OCI-M1 (cell line): Measurements from ENCODE around the gene PPP2R2C.

ENCODE experiments used
- DNase-seq: peaks from one replicate; lab custom pipeline; 2025; lab: John Stamatoyannopoulos, UW

The PPP2R2C gene

GRCh38 chr4:6378493-6379445 lies 93.6 kb downstream of the PPP2R2C start:
- no peak for DNase-seq

DNA sequence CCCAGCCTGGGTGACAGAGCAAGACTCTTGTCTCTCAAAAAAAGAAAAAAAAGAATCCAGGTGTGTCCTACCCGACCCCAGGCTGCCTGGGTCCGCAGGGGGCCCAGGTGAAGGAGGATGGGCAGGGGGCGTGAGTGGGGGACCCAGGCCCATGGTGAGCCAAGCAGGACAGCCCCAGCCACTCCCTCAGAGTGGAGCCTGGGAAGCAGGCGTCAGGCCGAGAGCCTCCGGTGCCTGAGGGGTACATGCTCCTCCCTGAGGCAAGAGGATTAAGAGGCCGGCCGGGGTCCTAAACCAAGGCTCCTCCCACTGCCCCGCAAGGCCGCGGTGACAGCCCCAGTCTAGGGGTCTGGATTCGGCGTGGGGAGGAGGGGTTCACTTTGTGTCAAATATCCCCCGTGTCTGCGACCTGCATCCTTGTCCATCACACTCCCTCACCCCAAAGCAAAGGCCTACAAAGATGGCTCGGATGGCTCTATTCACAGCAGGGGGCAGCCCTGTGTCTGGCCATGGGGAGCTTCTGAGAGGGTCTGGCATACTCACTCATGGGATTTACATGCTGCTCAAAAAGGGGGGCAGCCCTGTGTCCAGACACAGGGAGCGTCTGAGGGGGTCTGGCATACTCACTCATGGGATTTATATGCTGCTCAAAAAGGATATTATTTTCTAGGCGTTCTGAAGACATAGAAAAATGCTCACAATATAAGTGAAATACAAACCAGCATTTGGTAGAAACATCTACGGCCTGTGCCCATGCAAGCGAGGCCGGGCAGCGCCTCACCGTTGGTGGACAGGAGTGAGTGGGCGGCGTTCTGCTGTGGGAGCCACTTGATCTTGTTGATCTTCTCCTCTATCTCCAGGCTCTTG lies 94.6 kb downstream of the PPP2R2C start:
- DNase-seq = no peak

GRCh38 chr4:6375620-6376295 lies 96.7 kb downstream of the PPP2R2C start:
- no peak for DNase-seq

GRCh38 chr4:6374575-6374974 lies 97.8 kb downstream of the PPP2R2C start:
- no peak for DNase-seq

DNA sequence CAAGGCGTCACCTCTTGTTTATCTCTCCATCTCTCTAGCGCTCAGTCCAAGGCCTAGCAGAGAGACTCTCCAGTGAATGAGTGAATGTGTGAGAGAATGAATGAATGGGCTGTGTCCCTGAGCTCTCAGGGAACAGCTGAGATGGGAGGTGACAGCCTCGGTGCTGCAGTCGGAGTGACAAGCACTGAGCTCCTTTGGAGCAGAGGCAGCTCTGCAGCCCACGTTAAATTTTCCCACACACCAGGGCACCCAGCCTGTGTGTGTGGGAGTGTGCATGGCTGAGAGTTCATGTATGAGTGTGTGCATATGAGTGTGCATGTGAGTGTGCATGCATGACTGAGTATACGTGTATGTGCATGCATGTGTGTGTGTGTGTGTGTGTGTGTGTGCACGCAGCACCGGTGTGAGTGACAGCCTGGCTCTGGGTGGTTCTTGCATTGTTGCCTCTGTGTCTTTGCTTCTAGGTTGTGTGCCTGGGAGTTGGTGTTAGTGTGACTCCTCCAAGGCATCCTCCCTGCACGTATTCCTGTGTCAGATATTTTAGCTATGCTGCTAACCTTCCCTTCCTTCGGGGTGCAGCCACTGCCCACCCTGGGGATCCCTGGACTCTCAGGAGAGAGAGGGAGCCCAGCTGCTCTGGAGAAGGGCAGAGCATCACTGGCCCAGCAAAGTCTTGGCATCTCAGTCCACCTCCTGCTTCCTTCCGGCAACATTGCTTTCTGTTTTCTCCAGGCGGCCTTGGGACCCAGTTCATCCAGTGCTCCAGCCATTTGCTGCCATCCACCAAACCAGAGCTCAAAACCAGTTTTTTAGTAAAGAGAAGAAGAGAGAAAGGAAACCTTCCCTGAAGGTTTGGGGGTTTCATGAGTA lies 98.6 kb downstream of the PPP2R2C start:
- DNase-seq = no peak

DNA sequence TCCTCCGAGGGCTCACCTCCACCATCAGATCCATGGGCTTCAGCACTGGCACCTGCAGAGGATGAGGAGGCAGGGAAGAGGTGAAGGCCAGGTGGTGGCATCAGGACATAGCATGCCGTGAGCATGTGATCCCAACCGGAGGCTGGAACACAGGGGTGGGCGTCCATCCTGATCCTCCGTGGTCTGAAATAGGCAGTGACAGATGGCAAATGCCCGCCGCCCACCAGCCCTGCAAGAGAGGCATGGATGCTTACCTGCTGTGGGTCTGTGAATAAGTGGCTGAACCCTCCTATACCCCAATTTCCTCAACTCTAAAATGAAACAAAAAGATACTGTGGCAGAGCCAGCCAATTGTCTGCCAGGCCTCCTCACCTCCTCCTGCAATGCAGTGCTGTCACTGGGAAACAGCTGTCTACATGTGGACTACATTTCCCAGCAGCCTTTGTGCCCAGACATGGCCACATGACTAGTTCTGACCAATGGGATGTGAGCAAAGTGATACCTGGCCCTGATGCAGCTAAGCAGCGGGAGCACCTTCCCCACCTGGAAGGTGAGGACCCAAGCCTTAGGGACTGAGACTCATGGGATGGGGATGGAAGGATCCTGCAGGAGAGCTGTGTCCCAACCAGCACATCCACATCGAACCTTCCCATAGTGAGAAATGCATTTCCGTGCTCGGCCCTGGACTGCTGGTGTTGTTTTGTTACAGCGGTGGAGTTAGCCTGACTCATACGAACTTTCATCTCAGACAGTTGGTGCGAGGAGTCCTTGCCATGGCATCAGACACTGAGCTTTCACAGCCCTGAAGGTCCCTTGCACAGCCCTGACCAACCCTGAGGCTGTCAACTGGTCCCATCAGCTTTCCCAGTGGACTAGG lies 99.5 kb downstream of the PPP2R2C start:
- DNase-seq = peak; percentile 31

- DNase-seq = no peak
Observed at GRCh38 chr4:6371812-6372211, 100.6 kb downstream of the PPP2R2C start.

DNA sequence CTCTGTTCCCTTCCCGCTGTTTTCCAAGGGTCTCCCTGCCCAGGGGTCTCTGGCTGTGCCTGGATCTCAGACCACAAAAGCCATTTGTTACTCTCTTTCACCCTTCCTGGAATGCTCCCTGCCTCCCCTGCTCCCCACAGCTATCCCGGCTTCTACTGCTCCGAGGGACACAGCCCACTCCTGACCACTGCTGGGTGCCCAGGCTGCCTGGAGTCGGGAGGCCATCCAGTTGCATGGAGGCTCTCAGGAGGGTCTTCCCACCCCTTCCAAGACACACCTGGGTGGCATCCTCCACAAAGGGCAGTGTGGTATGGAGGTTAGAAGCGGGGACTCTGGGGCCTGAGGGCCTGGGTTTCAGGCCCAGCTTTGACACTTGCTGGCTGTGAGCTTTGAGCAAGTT lies 101.1 kb downstream of the PPP2R2C start:
- DNase-seq = no peak

DNA sequence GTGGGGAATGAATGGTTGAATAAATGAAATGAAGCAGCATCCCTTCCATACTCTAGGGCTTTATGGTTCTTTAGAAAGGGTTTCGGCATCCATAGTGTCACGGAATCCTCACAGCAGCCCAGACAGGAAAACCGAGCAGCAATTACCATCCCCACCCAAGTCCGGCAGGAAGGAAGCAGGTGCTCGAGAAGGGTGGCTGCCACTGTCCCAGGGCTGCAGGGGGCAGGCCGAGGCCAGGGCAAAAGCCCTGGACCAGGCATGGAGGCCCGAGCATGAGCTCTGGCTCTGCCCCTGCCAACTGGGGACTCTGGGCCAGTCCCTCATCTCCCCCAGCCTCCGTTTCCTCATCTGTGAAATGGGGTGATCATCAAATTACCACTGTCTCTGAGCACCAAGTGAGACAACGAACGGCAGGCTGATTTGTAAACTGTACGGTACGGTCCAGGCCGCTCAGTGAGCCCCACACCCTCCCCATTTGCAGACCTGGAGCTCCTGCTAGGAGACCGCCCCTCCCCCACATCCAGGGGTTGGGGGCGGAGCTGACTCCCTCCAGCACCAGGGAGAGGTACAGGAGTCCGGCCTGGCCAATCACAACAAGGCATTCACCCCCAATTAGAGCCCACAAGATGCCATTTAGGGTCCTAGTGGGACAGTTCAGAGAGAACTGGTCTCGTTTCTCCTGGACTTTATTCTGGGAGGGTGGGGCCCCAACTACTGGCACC lies 102.3 kb downstream of the PPP2R2C start:
- DNase-seq = no peak

- no peak for DNase-seq
Observed at GRCh38 chr4:6369511-6369910, 102.9 kb downstream of the PPP2R2C start.

- no peak for DNase-seq
Observed at GRCh38 chr4:6369035-6369434, 103.4 kb downstream of the PPP2R2C start.

DNA sequence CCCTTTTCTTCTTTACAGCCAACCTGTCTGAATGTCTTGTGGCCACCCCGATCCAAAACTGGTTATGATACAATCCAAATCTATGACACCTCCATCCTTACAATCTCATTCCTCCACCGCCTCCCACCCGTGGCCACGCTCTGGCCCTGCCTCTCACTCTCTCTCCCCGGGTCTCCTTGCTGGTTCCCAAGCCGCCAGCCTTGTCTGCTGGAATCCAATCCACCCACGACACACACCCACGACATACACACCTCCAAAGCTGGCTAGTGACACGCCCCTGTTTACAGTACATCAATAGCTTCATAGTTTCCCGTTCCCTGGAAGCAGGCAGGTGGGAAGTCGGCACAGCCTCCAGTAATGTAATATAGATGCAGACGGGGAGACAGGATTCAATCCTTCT lies 103.8 kb downstream of the PPP2R2C start:
- DNase-seq = no peak

DNA sequence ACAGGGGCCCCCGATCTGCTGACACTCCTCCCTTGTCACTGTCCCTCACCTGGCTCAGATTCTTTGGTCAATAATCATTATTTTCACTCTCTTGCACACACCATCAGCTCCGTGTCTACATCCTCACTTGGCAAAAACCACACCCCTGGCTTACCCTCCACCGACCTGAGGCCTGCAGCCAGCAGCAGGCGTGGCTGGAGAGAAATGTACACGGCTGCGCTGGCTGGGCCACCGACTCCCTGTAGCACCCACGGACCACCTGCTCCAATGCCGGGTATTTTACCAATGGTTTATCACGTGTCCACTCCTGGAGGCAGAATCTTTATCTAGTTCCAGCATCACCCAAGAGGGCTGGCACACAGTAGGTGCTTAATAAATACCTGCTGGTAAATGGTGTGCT lies 104.3 kb downstream of the PPP2R2C start:
- DNase-seq = no peak

DNA sequence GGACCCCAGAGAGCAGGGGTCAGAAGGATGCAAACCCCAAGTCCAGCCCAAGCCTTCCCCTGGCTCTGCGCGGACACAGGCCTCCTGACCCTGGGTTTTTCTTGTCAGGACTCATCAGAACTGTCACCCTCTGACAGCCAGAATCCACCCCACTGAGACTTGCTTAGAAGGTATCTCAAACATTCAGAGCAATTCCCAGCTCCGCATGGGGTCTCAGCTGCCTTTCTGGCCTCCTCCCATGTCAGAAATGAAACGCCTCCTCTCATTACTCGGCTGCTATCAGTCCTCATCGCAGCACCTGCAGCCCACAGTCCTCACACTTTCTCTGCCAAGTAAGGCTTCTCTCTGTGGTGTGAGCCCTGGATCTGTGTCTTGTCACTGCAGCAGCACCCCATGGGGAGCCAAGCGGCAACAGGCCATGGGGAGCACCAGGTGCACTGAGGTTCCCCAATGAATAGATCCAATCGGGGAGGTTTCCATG lies 105.0 kb downstream of the PPP2R2C start:
- DNase-seq = no peak

DNA sequence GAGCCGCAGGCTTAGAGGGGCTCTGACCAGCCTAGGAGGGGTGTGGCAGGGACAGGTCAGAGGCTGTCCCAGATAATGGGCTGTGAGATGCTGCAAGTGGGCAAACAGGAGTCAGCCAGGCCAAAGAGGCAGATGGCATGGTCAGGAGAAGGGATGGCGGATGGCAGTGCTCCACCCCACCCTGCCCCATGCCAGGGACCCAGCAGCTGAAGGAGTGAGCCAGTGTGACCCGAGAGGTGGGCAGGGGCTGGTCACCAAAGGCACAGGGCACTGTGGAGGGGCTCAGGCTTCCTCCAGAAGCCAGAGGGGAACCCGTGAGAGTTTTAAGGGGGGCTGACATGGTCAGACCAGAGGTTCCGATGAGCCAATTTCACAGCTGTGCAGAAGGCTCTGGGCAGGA lies 105.8 kb downstream of the PPP2R2C start:
- DNase-seq = no peak

DNA sequence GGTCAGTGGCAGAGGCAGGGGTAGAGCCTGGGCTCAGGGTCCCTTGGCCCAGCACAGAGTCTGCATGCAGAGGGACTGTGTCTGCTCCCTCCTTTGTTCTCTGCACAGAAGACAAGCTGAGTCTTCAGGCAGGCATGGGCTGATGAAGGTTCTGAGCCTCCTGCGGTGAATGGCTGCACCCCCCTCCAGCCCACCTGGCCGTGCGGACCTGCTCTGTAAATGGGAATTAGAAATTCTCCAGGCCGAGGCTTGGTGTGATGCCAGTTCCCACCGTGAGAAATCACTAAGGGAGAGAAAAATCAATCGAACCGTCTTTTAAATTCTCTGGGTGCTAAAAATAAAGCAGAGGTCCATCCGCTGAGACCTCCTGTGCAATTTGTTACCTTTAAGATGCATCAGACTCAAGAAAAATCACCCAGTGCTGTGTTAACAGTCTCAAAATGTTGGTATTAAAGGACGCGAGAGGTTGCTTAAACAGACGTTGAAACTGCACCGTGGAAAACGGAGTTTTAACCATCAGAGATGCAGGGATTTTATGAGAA lies 106.8 kb downstream of the PPP2R2C start:
- no peak for DNase-seq

GRCh38 chr4:6364581-6364980 lies 107.8 kb downstream of the PPP2R2C start:
- no peak for DNase-seq

DNA sequence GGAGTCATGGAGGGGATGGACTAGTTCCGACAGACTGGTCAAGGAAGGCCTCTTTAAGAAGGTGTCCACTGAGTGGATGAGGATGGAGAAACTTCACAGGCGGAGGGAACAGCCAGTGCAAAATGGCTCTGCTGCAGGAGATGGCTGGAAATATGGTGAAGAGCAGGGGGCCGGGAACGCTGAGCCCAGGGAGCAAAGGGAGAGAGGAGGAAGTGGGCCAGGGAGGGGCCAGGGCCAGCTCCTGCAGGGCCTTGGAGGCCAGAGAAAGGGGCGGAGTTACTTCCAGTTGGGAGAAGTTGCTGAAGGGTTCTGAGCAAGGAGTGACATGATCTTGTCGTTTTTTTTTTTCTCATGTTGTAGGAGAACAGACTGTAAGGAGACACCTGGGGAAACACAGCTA lies 108.3 kb downstream of the PPP2R2C start:
- no peak for DNase-seq

DNA sequence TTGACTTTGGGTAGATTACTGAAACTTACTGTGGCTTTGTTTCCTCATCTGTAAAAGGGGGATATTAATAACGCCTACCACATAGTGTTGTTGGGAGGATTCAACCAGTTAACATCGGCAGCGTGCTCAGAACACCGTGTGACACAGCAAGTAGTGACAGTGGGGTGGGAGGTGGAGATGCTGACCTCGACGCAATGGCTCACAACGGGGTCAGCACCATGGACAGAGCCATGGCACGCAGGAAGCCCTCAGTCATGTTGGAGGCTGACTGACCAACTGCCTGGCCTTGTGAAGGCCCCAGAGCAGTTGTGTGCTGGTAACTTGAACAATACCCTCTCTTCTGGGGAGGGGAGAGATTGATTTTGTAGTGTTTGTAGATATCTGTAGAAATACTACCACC lies 109.5 kb downstream of the PPP2R2C start:
- peak; percentile 52 for DNase-seq
